GM18511 (cell line): ENCODE results near the gene ULK4.
"Not testable (repeated sequence)": the region's sequence is repeated elsewhere in the genome, so short reads cannot be mapped to it uniquely, and the experiment has no call there.

ENCODE experiments used
- ATAC-seq: cut with Tn5 transposase; IDR thresholded peaks from one replicate; pipeline ENCODE4 v1.9.1; 2021; ENCODE audit warnings: mild to moderate bottlenecking, moderate library complexity; ENCODE audit not compliant: unreplicated experiment

Gene ULK4

DNA sequence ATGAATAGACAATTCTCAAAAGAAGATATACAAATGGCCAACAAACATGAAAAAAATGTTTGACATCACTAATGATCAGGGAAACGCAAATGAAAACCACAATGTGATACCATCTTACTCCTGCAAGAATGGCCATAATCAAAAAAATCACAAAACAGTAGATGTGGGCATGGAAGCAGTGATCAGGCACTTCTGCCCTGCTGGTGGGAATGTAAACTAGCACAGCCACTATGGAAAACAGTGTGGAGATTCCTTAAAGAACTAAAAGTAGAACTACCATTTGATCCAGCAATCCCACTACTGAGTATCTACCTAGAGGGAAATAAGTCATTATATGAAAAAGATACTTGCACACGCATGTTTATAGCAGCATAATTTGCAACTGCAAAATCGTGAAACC lies 677.0 kb downstream of the ULK4 start:
- not testable (repeated sequence) for ATAC-seq

DNA sequence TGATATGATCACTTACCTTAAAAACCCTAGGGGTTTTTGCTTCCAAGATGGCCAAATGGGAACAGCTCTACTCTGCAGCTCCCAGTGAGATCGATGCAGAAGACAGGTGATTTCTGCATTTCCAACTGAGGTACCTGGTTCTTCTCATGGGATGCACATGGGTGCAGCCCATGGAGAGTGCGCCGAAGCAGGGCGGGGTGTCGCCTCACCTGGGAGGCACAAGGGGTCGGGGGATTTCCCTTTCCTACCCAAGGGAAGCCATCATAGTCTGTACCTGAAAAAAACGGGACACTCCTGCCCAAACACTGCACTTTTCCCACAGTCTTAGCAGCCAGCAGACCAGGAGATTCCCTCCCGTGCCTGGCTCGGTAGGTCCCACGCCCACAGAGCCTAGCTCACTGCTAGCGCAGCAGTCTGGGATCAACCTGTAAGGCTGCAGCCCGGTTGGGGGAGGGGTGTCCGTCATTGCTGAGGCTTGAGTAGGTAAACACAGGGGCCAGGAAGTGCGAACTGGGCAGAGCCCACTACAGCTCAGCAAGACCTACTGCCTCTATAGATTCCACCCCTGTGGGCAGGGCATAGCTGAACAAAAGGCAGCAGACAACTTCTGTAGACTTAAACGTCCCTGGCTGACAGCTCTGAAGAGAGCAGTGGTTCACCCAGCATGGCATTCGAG lies 684.0 kb downstream of the ULK4 start:
- no peak for ATAC-seq

DNA sequence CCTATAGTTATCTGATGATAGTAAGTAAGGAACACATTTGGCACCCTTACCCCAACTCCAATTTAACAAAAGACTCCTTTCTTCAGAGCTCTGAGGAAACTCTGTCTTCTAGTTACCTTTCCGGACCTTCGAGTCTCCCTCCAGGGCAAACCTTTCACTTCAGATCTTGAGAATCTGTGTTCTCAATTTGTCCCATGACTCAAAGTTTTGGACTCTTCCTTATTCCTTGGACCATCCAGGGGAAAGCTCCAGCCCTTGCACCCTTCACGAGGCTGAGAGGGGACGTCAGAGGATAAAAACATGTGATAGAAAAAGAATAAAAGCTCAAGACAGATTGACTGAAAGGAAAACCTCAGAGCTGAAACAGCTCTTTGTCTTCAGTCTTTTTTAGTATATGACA lies 685.7 kb downstream of the ULK4 start:
- no peak for ATAC-seq

DNA sequence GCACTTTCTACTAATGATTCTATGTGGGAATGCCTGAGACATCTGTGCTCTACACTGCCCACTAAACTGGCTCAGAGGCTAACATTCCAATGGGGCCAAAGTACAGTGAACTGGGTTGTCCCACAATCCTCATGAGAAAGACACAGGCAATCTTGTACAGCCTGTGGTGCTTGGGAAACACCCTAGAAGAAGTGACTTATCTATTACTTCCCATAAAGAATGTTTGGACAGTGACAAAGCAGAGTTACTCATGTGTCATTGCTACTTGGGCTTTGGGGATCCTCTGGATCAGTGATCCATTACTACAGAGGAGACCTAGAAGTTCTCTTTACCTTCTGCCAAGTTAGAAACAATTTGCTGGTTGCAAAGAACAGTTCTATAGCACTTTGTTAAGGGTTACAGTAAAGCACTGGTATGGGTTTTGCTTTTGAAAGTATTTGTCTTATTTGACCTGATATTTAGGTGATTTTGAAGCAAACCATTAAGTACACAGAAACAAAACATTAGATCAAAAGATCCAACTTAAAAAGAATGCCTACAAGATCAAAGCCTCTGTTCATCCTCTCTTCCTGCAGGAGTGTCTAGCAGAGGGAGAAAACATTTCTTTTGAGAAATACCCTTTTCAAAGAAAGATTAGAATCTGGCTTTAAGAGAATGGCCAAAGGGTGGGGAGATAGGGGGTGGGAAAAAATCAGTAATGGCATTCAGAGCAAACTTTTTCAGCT lies 686.8 kb downstream of the ULK4 start:
- no peak for ATAC-seq

- no peak for ATAC-seq
These were observed 689.2 kb downstream of the ULK4 start for GRCh38 chr3:41272667-41273066.

GRCh38 chr3:41267975-41268640 lies 693.8 kb downstream of the ULK4 start:
- no peak for ATAC-seq

DNA sequence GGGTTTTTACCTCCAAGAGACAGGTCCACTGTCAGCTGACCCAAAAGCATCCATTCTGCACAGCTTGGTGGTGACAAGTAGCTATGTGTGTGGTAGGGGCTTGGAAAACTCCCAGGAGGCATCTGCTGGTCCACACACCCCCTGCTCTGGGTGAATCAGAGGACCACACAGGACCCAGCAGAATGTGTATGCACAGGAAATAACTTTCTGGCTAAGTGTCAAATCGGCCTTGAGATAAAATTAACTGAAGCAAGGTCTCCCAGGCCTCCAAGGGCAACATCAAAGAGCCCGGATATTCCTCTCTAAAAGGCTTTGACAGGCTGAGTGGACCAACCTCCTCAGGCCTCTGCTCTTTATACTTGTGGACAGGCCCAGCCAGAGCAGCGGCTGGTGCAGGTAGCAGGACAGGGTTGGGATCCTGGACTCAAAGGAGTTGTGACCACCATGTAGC lies 696.1 kb downstream of the ULK4 start:
- no peak for ATAC-seq

- no peak for ATAC-seq
These were observed 696.8 kb downstream of the ULK4 start for GRCh38 chr3:41265011-41265545.

- no peak for ATAC-seq
These were observed 701.8 kb downstream of the ULK4 start for GRCh38 chr3:41260063-41260450.

DNA sequence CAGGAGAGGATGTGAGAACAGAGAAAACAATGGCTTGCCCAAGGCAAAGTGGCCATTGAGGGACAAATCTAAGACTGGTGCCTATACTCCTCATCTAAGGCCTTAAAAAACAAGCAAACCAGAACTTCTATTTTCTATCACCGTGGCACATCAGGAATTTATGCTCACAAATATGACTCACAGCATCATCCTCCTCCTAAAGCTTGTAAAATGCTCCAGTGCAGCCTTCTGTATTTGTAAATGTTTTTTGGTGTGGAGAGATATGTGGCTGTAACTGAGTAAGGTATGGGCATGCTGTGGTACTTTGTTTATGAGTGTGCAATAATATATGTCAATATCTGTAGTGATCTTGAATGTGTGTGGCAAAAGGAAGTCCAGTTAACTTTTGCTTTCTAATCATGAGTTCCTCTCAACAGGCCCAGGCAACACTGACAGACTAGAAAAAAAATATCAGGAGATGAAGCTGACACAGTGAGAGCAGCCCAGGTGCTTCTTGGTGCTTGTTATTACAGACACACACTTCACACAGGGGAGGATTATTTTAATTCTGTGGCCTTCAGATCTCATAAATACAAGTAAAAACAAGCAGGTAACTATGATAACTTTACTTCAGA lies 702.3 kb downstream of the ULK4 start:
- no peak for ATAC-seq

DNA sequence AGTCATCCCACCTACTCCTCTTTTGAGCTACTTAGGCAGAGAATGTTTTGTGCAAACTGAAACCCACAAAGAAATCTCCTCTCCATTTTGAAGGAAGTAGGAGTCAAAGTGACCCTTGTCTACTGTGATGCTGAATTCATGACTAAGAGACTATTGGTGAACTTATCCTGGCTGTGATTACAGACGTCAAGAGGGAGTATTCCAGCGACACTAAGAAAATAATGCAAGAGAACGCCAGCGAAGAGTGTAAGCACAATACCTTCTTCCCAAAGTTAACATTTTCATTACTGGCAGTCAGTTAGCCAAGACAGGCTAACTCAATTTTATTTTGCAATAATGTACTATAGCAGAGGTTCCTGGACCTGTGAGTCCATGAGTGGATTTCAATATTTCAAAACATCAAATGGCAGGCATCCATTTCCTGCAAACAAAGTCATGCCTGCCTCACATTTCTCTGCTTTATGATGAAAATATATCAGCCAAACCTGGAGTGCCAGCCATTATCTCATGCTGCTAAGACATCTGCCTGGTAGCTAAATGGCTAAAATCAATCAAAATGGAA lies 703.6 kb downstream of the ULK4 start:
- ATAC-seq = no peak

GRCh38 chr3:41251593-41251992 lies 710.3 kb downstream of the ULK4 start:
- no peak for ATAC-seq

GRCh38 chr3:41250825-41251224 lies 711.1 kb downstream of the ULK4 start:
- no peak for ATAC-seq

GRCh38 chr3:41249318-41249717 lies 712.6 kb downstream of the ULK4 start:
- no peak for ATAC-seq

- no peak for ATAC-seq
These were observed 713.4 kb downstream of the ULK4 start for GRCh38 chr3:41248525-41248924.

GRCh38 chr3:41247055-41248004 lies 714.6 kb downstream of the ULK4 start:
- no peak for ATAC-seq

DNA sequence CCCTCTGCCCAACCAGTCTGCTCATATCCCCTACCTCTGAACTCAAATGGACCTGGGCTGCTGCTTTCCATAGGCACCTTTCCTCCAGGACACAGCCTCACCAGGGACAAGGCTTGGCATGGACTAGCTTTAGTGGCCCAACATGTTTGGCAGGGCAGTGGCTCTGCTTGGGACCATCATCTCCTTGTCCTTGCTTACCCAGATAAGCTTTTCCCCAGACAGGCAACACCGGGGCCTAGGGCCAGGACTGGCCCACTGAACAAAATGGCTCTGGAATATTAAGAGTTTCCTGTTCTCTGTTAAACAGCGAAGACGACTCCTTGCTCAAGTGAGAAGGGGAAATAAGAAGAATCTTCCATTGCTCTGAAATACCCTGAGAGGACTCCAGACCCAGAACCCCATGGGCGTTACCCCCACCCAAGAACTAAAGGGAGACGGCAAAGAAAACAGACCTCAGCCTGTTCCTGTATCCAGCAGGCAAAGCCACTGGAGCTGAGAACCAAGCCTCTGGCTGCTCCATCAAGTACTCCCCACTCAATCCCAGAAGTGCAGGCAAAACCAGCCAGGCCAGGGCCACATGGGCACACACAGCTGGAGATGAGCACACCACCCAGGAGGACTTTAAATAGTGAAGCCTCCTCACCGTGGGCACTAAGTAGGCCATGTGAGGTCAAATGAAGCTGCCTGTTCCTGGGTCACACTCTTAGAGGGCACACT lies 717.1 kb downstream of the ULK4 start:
- ATAC-seq = no peak

- ATAC-seq = no peak
These were observed 718.7 kb downstream of the ULK4 start for GRCh38 chr3:41243183-41243582.
